ENCODE measurements around the gene VASH2. TPM values are rescaled to one million over a fixed set of nuclear protein-coding genes. Genes with fewer than 3 reads are reported as not detected.

VASH2 gene
- total and polyA plus RNA-seq, 2 donors (not counting 1 experiment from before 2014, with no cell fraction given), result 0.17 to 0.22 TPM

DNA sequence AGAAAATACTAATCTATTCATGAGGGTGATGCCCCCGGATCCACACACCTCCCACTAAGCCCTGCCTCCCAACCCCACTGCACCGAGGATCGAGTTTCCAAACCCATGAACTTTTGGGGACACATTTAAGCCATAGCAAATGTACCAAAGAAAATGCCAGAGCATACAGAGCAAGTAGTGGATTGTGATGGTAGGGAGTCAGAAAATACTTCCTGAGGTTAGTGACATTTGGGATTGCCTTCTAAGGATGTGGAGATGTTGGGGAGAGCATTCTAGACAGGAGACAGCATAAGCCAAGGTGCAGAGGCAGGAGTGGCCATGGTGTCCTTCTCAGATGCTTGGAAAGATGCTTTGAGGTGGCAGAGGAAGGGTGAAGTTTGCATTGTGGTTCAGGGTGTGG lies 33.1 kb downstream of the VASH2 start:
- Histone ChIP-seq H3K4me3 (replicated peaks in 1 of 4; ENCODE audit: control extremely low read depth in 1 of 4, insufficient read depth in 1 of 4, low read depth in 3 of 4, low read length in 4 of 4) (no peak overlapping the region), H3K27me3 (ENCODE audit: control insufficient read depth, insufficient read depth, low read length) (peaks cover 3% of the 10 kb centered on the region), H3K4me1 (ENCODE audit: control insufficient read depth, extremely low read depth, insufficient read depth, low read length) (no peaks in the 10 kb centered on the region), H3K36me3 (ENCODE audit: control insufficient read depth, insufficient read depth, low read length) (no peaks in the 10 kb centered on the region), H2AFZ (ENCODE audit: low read length) (no peak overlapping the region), H4K20me1 (ENCODE audit: control insufficient read depth, extremely low read depth, insufficient read depth, low read length) (no peaks in the 10 kb centered on the region), H3K9me3 (ENCODE audit: control insufficient read depth, insufficient read depth, low read depth, low read length) (no peaks in the 10 kb centered on the region), H3K27ac (ENCODE audit: insufficient read depth, low read length) (no peak overlapping the region), H3K79me2 (ENCODE audit: control insufficient read depth, insufficient read depth, low read length) (no peaks in the 10 kb centered on the region), H3K4me2 (ENCODE audit: extremely low read depth, insufficient read depth, low read length) (no peak overlapping the region), H3K9ac (ENCODE audit: insufficient read depth, low read length) (no peak overlapping the region)
- TF ChIP-seq, protein P1, sequence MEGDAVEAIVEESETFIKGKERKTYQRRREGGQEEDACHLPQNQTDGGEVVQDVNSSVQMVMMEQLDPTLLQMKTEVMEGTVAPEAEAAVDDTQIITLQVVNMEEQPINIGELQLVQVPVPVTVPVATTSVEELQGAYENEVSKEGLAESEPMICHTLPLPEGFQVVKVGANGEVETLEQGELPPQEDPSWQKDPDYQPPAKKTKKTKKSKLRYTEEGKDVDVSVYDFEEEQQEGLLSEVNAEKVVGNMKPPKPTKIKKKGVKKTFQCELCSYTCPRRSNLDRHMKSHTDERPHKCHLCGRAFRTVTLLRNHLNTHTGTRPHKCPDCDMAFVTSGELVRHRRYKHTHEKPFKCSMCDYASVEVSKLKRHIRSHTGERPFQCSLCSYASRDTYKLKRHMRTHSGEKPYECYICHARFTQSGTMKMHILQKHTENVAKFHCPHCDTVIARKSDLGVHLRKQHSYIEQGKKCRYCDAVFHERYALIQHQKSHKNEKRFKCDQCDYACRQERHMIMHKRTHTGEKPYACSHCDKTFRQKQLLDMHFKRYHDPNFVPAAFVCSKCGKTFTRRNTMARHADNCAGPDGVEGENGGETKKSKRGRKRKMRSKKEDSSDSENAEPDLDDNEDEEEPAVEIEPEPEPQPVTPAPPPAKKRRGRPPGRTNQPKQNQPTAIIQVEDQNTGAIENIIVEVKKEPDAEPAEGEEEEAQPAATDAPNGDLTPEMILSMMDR (conservative IDR thresholded peaks at IDR 0.05 in 1 of 2, IDR thresholded peaks at IDR 0.05 in 1 of 2; ENCODE audit: low read depth in 1 of 2, low read length in 2 of 2), result no peak
- TF ChIP-seq EZH2 (IDR thresholded peaks at IDR 0.05; ENCODE audit: low read length, missing control alignments), result no peak
- no peak for DNase-seq (ENCODE audit: low read depth in 2 of 2)

DNA sequence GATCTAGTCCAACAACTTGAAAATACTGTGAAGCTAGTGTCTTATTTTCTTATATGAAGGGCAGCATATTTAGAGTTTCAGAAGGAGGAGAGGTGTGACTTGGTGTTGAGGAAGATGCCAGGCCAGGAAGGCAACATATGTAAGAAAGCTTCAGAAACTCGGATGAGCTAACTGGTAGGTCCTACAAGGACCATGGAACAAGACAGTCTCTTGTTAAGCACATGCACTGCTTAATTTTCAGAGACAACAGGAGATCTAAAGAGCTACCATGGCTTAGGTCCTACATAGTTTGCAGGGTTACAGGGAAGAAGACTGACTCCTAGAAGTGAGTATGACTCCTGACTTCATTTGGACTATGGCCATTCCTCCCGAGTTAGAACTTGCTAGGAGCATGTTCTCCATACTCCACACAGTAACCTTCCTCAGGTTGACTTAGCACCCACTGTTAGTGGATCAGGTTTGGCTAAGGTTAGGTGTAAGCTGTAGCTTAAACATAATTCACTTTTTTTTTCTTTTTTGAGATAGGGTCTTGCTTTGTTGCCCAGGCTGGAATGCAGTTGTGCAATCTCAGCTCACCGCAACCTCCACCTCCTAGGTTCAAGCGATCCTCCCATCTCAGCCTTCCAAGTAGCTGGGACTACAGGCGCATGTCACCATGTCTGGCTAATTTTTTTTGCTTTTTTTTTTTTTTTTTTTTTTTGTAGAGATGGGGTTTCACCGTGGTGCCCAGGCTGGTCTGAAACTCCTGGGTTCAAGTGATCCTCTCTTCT lies 34.4 kb downstream of the VASH2 start:
- Histone ChIP-seq H3K27me3 (ENCODE audit: control insufficient read depth, insufficient read depth, low read length) (no peaks in the 10 kb centered on the region), H3K9ac (ENCODE audit: insufficient read depth, low read length) (no peak overlapping the region), H3K79me2 (ENCODE audit: control insufficient read depth, insufficient read depth, low read length) (no peaks in the 10 kb centered on the region), H3K4me2 (ENCODE audit: extremely low read depth, insufficient read depth, low read length) (no peak overlapping the region), H3K36me3 (ENCODE audit: control insufficient read depth, insufficient read depth, low read length) (no peaks in the 10 kb centered on the region), H2AFZ (ENCODE audit: low read length) (no peak overlapping the region), H3K27ac (ENCODE audit: insufficient read depth, low read length) (no peak overlapping the region), H3K9me3 (ENCODE audit: control insufficient read depth, insufficient read depth, low read depth, low read length) (no peaks in the 10 kb centered on the region), H3K4me3 (replicated peaks in 1 of 4; ENCODE audit: control extremely low read depth in 1 of 4, insufficient read depth in 1 of 4, low read depth in 3 of 4, low read length in 4 of 4) (no peak overlapping the region), H4K20me1 (ENCODE audit: control insufficient read depth, extremely low read depth, insufficient read depth, low read length) (no peaks in the 10 kb centered on the region), H3K4me1 (ENCODE audit: control insufficient read depth, extremely low read depth, insufficient read depth, low read length) (no peaks in the 10 kb centered on the region)
- TF ChIP-seq EZH2 (IDR thresholded peaks at IDR 0.05; ENCODE audit: low read length, missing control alignments), result no peak
- TF ChIP-seq, protein P1 (conservative IDR thresholded peaks at IDR 0.05 in 1 of 2, IDR thresholded peaks at IDR 0.05 in 1 of 2; ENCODE audit: low read depth in 1 of 2, low read length in 2 of 2), result no peak
- no peak for DNase-seq (ENCODE audit: low read depth in 2 of 2)

DNA sequence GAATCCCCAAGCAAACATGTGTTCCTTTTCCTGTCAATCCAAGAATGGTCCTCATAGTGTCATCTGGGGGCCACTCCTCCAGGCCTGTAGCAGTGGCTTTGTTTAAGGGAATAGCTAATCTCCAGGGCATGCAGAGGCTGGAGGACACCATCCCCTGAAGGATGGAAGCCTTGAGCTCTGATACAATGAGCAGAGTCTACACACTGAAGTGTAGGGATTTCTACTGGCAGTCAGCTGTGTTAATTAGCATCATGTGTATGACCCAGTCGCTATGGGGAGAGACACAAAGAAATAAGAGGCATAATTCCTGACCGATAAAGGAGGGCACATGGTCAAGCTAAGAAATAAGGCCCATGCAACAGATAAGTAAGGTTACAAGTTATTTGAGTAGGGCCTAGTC lies 36.2 kb downstream of the VASH2 start:
- no peak for DNase-seq (ENCODE audit: low read depth in 2 of 2)
- Histone ChIP-seq H3K79me2 (ENCODE audit: control insufficient read depth, insufficient read depth, low read length) (no peaks in the 10 kb centered on the region), H4K20me1 (ENCODE audit: control insufficient read depth, extremely low read depth, insufficient read depth, low read length) (no peaks in the 10 kb centered on the region), H3K9me3 (ENCODE audit: control insufficient read depth, insufficient read depth, low read depth, low read length) (no peaks in the 10 kb centered on the region), H3K4me1 (ENCODE audit: control insufficient read depth, extremely low read depth, insufficient read depth, low read length) (no peaks in the 10 kb centered on the region), H3K4me3 (replicated peaks in 1 of 4; ENCODE audit: control extremely low read depth in 1 of 4, insufficient read depth in 1 of 4, low read depth in 3 of 4, low read length in 4 of 4) (no peak overlapping the region), H3K4me2 (ENCODE audit: extremely low read depth, insufficient read depth, low read length) (no peak overlapping the region), H3K27ac (ENCODE audit: insufficient read depth, low read length) (no peak overlapping the region), H2AFZ (ENCODE audit: low read length) (no peak overlapping the region), H3K9ac (ENCODE audit: insufficient read depth, low read length) (no peak overlapping the region), H3K36me3 (ENCODE audit: control insufficient read depth, insufficient read depth, low read length) (no peaks in the 10 kb centered on the region), H3K27me3 (ENCODE audit: control insufficient read depth, insufficient read depth, low read length) (no peaks in the 10 kb centered on the region)
- TF ChIP-seq, protein P1 (conservative IDR thresholded peaks at IDR 0.05 in 1 of 2, IDR thresholded peaks at IDR 0.05 in 1 of 2; ENCODE audit: low read depth in 1 of 2, low read length in 2 of 2), result no peak
- TF ChIP-seq EZH2 (IDR thresholded peaks at IDR 0.05; ENCODE audit: low read length, missing control alignments), result no peak

Measured in fibroblast of lung (primary cell).